ENCODE results near the gene SLF2.

GRCh38 chr10:100869399-100869798 is 43.4 kb upstream of the SLF2 start:
- TF ChIP-seq POLR2A (IDR thresholded peaks at IDR 0.05) (no peak), CTCF (IDR thresholded peaks at IDR 0.05) (no peak)
